ENCODE data around the gene MACROD2.

The MACROD2 gene

GRCh38 chr20:15623215-15623614, 1627.9 kb downstream of the MACROD2 start:
- no peak for DNase-seq

GRCh38 chr20:15625981-15626380, 1630.7 kb downstream of the MACROD2 start:
- no peak for DNase-seq

GRCh38 chr20:15627089-15627488, 1631.8 kb downstream of the MACROD2 start:
- DNase-seq, result no peak

- DNase-seq, result no peak
Measured at GRCh38 chr20:15627501-15627903, 1632.2 kb downstream of the MACROD2 start.

GRCh38 chr20:15628851-15629353, 1633.6 kb downstream of the MACROD2 start:
- no peak for DNase-seq

GRCh38 chr20:15630360-15630759, 1635.0 kb downstream of the MACROD2 start:
- DNase-seq, result no peak

GRCh38 chr20:15632680-15633079, 1637.4 kb downstream of the MACROD2 start:
- no peak for DNase-seq

- DNase-seq, result no peak
Measured at GRCh38 chr20:15634102-15634501, 1638.8 kb downstream of the MACROD2 start.

- no peak for DNase-seq
Measured at GRCh38 chr20:15637546-15637945, 1642.2 kb downstream of the MACROD2 start.

- no peak for DNase-seq
Measured at GRCh38 chr20:15637950-15638754, 1642.8 kb downstream of the MACROD2 start.

- DNase-seq, result no peak
Measured at GRCh38 chr20:15638816-15639215, 1643.5 kb downstream of the MACROD2 start.

- no peak for DNase-seq
Measured at GRCh38 chr20:15639839-15640238, 1644.5 kb downstream of the MACROD2 start.

- DNase-seq, result no peak
Measured at GRCh38 chr20:15642109-15642508, 1646.8 kb downstream of the MACROD2 start.

- no peak for DNase-seq
Measured at GRCh38 chr20:15642676-15643075, 1647.4 kb downstream of the MACROD2 start.

- no peak for DNase-seq
Measured at GRCh38 chr20:15643713-15644112, 1648.4 kb downstream of the MACROD2 start.

- DNase-seq, result no peak
Measured at GRCh38 chr20:15645816-15646215, 1650.5 kb downstream of the MACROD2 start.

- no peak for DNase-seq
Measured at GRCh38 chr20:15653396-15654207, 1658.3 kb downstream of the MACROD2 start.

- DNase-seq, result no peak
Measured at GRCh38 chr20:15654208-15654649, 1658.9 kb downstream of the MACROD2 start.

- no peak for DNase-seq
Measured at GRCh38 chr20:15655295-15655874, 1660.1 kb downstream of the MACROD2 start.

GRCh38 chr20:15656124-15656523, 1660.8 kb downstream of the MACROD2 start:
- no peak for DNase-seq

- no peak for DNase-seq
Measured at GRCh38 chr20:15658295-15658694, 1663.0 kb downstream of the MACROD2 start.

- DNase-seq, result no peak
Measured at GRCh38 chr20:15673206-15673605, 1677.9 kb downstream of the MACROD2 start.

Measured in activated effector memory CD4-positive, alpha-beta T cell treated with anti-CD3 and anti-CD28 coated beads, Interleukin-2, amount 50 U/mL, for 16 hours (primary cell).